IMR-90 (cell line): ENCODE measurements around the gene RCN1. TPM values are rescaled to one million over a fixed set of nuclear protein-coding genes. Genes with fewer than 3 reads are reported as not detected.
A peak's percentile ranks its signal among the peaks of the same experiment; 100 is the strongest.

Experiments
- ATAC-seq: fragments of 200-7000 bp; cut with Tn5 transposase; 2 replicates; pipeline ENCODE4 v1.9.1; 2020; ENCODE audit warnings: low read depth, mild to moderate bottlenecking, moderate library complexity
- BruUV-seq: library from RNA; stranded (reverse); fragments of 400-500 nt; replicated peaks from 2 replicates; lab custom pipeline; 2021; lab: Mats Ljungman, UMichigan
- CTCF ChIA-PET: fragments of 300-600 bp; formaldehyde crosslinking; extraction: SDS; loops from one replicate; lab custom pipeline; 2021; ENCODE audit warnings: antibody characterized with exemption; lab: Yijun Ruan, JAX
- POLR2A ChIA-PET: fragments of 300-600 bp; sonication (Branson Sonifier 250); formaldehyde crosslinking; loops from one replicate; lab custom pipeline; 2022; ENCODE audit warnings: antibody characterized with exemption; ENCODE audit not compliant: unreplicated experiment; lab: Charles Lee
- DNase-seq: peaks from one replicate; pipeline ENCODE4 v3.0.0; 2013
- H2AFZ ChIP-seq: replicated peaks from 2 replicates; pipeline ENCODE3; 2013; ENCODE audit warnings: low read length, mild to moderate bottlenecking; ENCODE audit not compliant: poor library complexity
- H2AK5ac ChIP-seq: 2 replicates; pipeline ENCODE4 v1.6.1; 2013; ENCODE audit warnings: low read depth, low read length, inconsistent platforms
- H2AK9ac ChIP-seq: replicated peaks from 2 replicates; pipeline ENCODE3; 2013; ENCODE audit warnings: mild to moderate bottlenecking, low read depth, low read length, moderate library complexity; ENCODE audit not compliant: poor library complexity
- H2BK120ac ChIP-seq: 2 replicates; pipeline ENCODE4 v1.6.1; 2013; ENCODE audit warnings: low read depth, low read length, inconsistent platforms
- H2BK15ac ChIP-seq: 3 replicates; pipeline ENCODE4 v1.6.1; 2013; ENCODE audit warnings: low read depth, low read length, inconsistent platforms
- H2BK20ac ChIP-seq: 2 replicates; pipeline ENCODE4 v1.6.1; 2013; ENCODE audit warnings: low read depth, mild to moderate bottlenecking, inconsistent platforms, low read length, moderate library complexity
- H2BK5ac ChIP-seq: 2 replicates; pipeline ENCODE4 v1.6.1; 2013; ENCODE audit warnings: mild to moderate bottlenecking, low read depth, low read length, inconsistent platforms; ENCODE audit not compliant: poor library complexity, severe bottlenecking
- H3K14ac ChIP-seq: replicated peaks from 2 replicates; pipeline ENCODE4 v1.6.1; 2013; ENCODE audit warnings: low read depth, low read length, inconsistent platforms
- H3K18ac ChIP-seq: 2 replicates; pipeline ENCODE4 v1.6.1; 2013; ENCODE audit warnings: low read depth, low read length, control low read depth
- H3K23ac ChIP-seq: 2 replicates; pipeline ENCODE4 v1.6.1; 2013; ENCODE audit warnings: low read depth, low read length, inconsistent platforms
- H3K27ac ChIP-seq: 2 replicates; pipeline ENCODE4 v1.5.1; 2013; ENCODE audit warnings: mild to moderate bottlenecking, control low read depth, low read length; ENCODE audit not compliant: insufficient read depth
- H3K27me3 ChIP-seq: 2 replicates; pipeline ENCODE4 v1.6.1; 2013; ENCODE audit warnings: low read length; ENCODE audit not compliant: control insufficient read depth, insufficient read depth
- H3K36me3 ChIP-seq: 2 replicates; pipeline ENCODE4 v1.6.1; 2013; ENCODE audit warnings: low read length, mixed read lengths; ENCODE audit not compliant: control insufficient read depth, insufficient read depth
- H3K4ac ChIP-seq: 2 replicates; pipeline ENCODE4 v1.6.1; 2013; ENCODE audit warnings: low read depth, low read length, inconsistent platforms
- H3K4me1 ChIP-seq: 2 replicates; pipeline ENCODE4 v1.6.1; 2013; ENCODE audit warnings: low read length, mixed read lengths; ENCODE audit not compliant: control insufficient read depth, insufficient read depth
- H3K4me2 ChIP-seq: 2 replicates; pipeline ENCODE4 v1.6.1; 2013; ENCODE audit warnings: low read depth, mild to moderate bottlenecking, control low read depth, low read length, moderate library complexity
- H3K4me3 ChIP-seq: 2 replicates; pipeline ENCODE4 v1.5.1; 2013; ENCODE audit warnings: low read depth, mild to moderate bottlenecking, control low read depth, low read length, moderate library complexity; ENCODE audit not compliant: insufficient read depth
- H3K56ac ChIP-seq: 2 replicates; pipeline ENCODE4 v1.6.1; 2013; ENCODE audit warnings: low read length, inconsistent platforms; ENCODE audit not compliant: insufficient read depth; ENCODE audit errors: extremely low read depth
- H3K79me1 ChIP-seq, 2 experiments: 2 replicates each; pipeline ENCODE4 v1.6.1; 2013; ENCODE audit warnings: low read length in 2 of 2, inconsistent platforms in 1 of 2, low read depth in 1 of 2
- H3K9ac ChIP-seq: 2 replicates; pipeline ENCODE4 v1.6.1; 2013; ENCODE audit warnings: low read depth, low read length, control low read depth
- H3K9me1 ChIP-seq: 2 replicates; pipeline ENCODE4 v1.6.1; 2013; ENCODE audit warnings: low read length, inconsistent platforms; ENCODE audit not compliant: insufficient read depth
- H3K9me3 ChIP-seq: 2 replicates; pipeline ENCODE4 v1.6.1; 2013; ENCODE audit warnings: low read length; ENCODE audit not compliant: control insufficient read depth, insufficient read depth
- H4K20me1 ChIP-seq: 2 replicates; pipeline ENCODE4 v1.6.1; 2013; ENCODE audit warnings: low read length, inconsistent platforms; ENCODE audit not compliant: insufficient read depth
- H4K5ac ChIP-seq: 2 replicates; pipeline ENCODE4 v1.6.1; 2013; ENCODE audit warnings: mild to moderate bottlenecking, low read depth, low read length, control low read depth
- H4K8ac ChIP-seq, 2 experiments: 2 replicates each; pipeline ENCODE4 v1.6.1; 2013; ENCODE audit warnings: low read depth in 2 of 2, low read length in 2 of 2, control low read depth in 1 of 2, inconsistent platforms in 1 of 2
- H4K91ac ChIP-seq: 2 replicates; pipeline ENCODE4 v1.6.1; 2013; ENCODE audit warnings: low read depth, low read length, inconsistent platforms; ENCODE audit not compliant: insufficient read depth
- BHLHE40 ChIP-seq: fragments of 150-350 bp; IDR thresholded peaks from 2 replicates; pipeline ENCODE4 v1.6.1; 2016; ENCODE audit warnings: mild to moderate bottlenecking, low read depth, low read length
- CHD1 ChIP-seq: IDR thresholded peaks from 2 replicates; pipeline ENCODE4 v1.6.1; 2012; ENCODE audit warnings: low read depth, low read length, improper control_type of control experiment
- CTCF ChIP-seq: conservative IDR thresholded peaks from 2 replicates; pipeline ENCODE4 v1.5.1; 2012; ENCODE audit warnings: mild to moderate bottlenecking, low read depth, low read length, improper control_type of control experiment
- FOS ChIP-seq: fragments of 150-350 bp; IDR thresholded peaks from 2 replicates; pipeline ENCODE4 v1.6.1; 2016; ENCODE audit warnings: low read depth, low read length
- MAZ ChIP-seq: IDR thresholded peaks from 2 replicates; pipeline ENCODE4 v1.6.1; 2012; ENCODE audit warnings: low read depth, mild to moderate bottlenecking, low read length, improper control_type of control experiment, moderate library complexity, borderline replicate concordance
- MXI1 ChIP-seq: IDR thresholded peaks from 2 replicates; pipeline ENCODE4 v1.6.1; 2012; ENCODE audit warnings: low read depth, mild to moderate bottlenecking, low read length, moderate library complexity, borderline replicate concordance
- NFE2L2 ChIP-seq: fragments of 150-350 bp; IDR thresholded peaks from 2 replicates; pipeline ENCODE4 v1.6.1; 2016; ENCODE audit warnings: low read depth, mild to moderate bottlenecking, low read length
- RAD21 ChIP-seq: IDR thresholded peaks from 2 replicates; pipeline ENCODE4 v1.6.1; 2012; ENCODE audit warnings: low read length, improper control_type of control experiment
- RFX5 ChIP-seq: IDR thresholded peaks from 2 replicates; pipeline ENCODE4 v1.8.0; 2012; ENCODE audit warnings: low read depth, mild to moderate bottlenecking, low read length, moderate library complexity
- WGBS, 2 experiments: methylation state at CpG; one replicate each; pipeline versions ENCODE4 v1.1.5 to v1.1.7; 2013; ENCODE audit warnings: missing lambda C conversion rate in 2 of 2; ENCODE audit not compliant: insufficient read length in 1 of 2; ENCODE audit errors: extremely low coverage in 2 of 2; 5-methylcytosine and 5-hydroxymethylcytosine counted together
- dilution Hi-C: fragments of 300-500 bp; cut with HindIII; formaldehyde crosslinking; loops from one replicate; pipeline ENCODE4 v1.14.3; 2018; ENCODE audit warnings: low sequenced_read_pairs; ENCODE audit not compliant: unreplicated experiment
- in situ Hi-C: fragments of 300-500 bp; cut with MboI; formaldehyde crosslinking; loops from 3 replicates; pipeline ENCODE4 v1.14.3; 2019; ENCODE audit warnings: low sequenced_read_pairs, inconsistent platforms, mixed read lengths
- intact Hi-C: fragments of 100-400 bp; cut with micrococcal nuclease; formaldehyde crosslinking; loops from 2 replicates; pipeline ENCODE4 v1.10.0; 2022
- polyA plus RNA-seq, 3 experiments: library from polyadenylated mRNA; depleted of rRNA; stranded (reverse); fragments of >200 nt; gene quantifications; 2 replicates each; pipeline ENCODE4 v1.2.3, GENCODE V29; 2012; ENCODE audit warnings: low replicate concordance in 1 of 3
- total RNA-seq: library from RNA; depleted of rRNA; stranded (reverse); fragments of >200 nt; gene quantifications from 2 replicates; pipeline ENCODE4 v1.2.3, GENCODE V29; 2012

The RCN1 gene
- total and polyA plus RNA-seq, 2 of the 4 experiments (the other 2 are of a cell fraction): 129 to 193 TPM

DNA sequence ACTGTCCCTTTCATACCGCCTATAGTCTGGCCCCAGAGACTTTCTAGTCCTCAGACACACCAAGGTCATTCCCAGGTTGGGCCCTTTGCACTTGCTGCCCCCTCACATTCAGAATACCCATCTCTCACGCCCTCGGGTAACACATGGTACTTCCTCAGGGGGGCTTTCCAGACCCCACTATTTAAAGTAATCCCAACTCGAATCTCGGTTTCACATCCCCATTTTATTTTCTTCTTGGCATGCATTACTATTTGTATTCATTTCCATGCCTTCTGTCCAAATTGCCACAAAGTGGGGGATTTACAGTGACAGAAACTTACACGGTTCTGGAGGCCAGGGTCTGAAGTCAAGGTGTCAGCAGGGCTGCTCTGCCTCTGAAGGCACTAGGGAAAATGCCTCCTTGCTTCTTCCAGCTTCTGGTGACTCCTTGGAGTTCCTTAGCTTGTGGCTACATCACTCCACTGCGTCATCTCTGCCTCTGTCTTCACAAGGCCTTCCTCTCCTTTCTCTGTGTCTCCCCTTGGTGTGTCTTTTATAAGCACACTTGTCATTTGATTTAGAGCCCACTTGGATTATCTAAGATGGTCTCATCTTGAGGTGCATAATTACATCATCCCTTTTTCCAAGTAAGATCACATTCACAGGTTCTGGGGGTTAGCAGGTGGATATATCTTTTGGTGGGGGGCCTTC lies 15.1 kb downstream of the RCN1 start:
- DNase-seq (no peak), ATAC-seq (no peak)
- no peak overlapping the region for H3K9ac ChIP-seq
- H3K23ac ChIP-seq: no peak overlapping the region
- no peak overlapping the region for H2BK20ac ChIP-seq
- no peak overlapping the region for H3K4ac ChIP-seq
- H3K79me1 ChIP-seq: peaks cover 18 to 20% of the 10 kb centered on the region in 2 experiments
- H3K27ac ChIP-seq: no peak overlapping the region
- H2BK15ac ChIP-seq: no peak overlapping the region; the same call in 2 of the 3 replicates
- peaks cover 17% of the 10 kb centered on the region for H3K9me1 ChIP-seq
- H3K18ac ChIP-seq: no peak overlapping the region
- no peak overlapping the region for H2BK120ac ChIP-seq
- no peaks in the 10 kb centered on the region for H3K27me3 ChIP-seq
- H3K56ac ChIP-seq: no peak overlapping the region
- H3K14ac ChIP-seq: no peak overlapping the region
- H3K36me3 ChIP-seq: peaks cover 36% of the 10 kb centered on the region
- H4K5ac ChIP-seq: no peak overlapping the region
- 0 out of 2 replicates have a peak overlapping the region, but pooled peaks have one; percentile 4 for H2AK5ac ChIP-seq
- in situ Hi-C loops (no loop called here), intact Hi-C loops (no loop called here), dilution Hi-C loops (no loop called here)
- H3K4me2 ChIP-seq: no peak overlapping the region
- H4K8ac ChIP-seq: no peak overlapping the region
- no peak overlapping the region for H4K91ac ChIP-seq
- no peak overlapping the region for H2AK9ac ChIP-seq
- no peaks in the 10 kb centered on the region for H3K9me3 ChIP-seq
- ChIA-PET POLR2A (no interaction called here), CTCF (no interaction called here)
- peaks cover 3% of the 10 kb centered on the region for H3K4me1 ChIP-seq
- no peak overlapping the region for H2AFZ ChIP-seq
- TF ChIP-seq CTCF: no peak
- no peak for TF ChIP-seq NFE2L2
- TF ChIP-seq RFX5: no peak
- no peak for TF ChIP-seq MXI1
- TF ChIP-seq RAD21: no peak
- no peak for TF ChIP-seq CHD1
- no peak for TF ChIP-seq BHLHE40
- no peak for TF ChIP-seq FOS
- TF ChIP-seq MAZ: no peak
- WGBS, 2 experiments: 87% methylated on average over 3 of the region's 7 CpGs; no CpG with 5 or more reads in 1 of the 2 experiments
- no peak overlapping the region for H3K4me3 ChIP-seq
- H2BK5ac ChIP-seq: no peak overlapping the region
- BruUV-seq: no TSS peak
- H4K20me1 ChIP-seq: peaks cover 27% of the 10 kb centered on the region; the same call in 1 of the 2 replicates
